GM19463 (cell line): ENCODE data around the gene CPA5.

ENCODE experiments used
- ATAC-seq: cut with Tn5 transposase; IDR thresholded peaks from one replicate; pipeline ENCODE4 v1.9.1; 2021; ENCODE audit warnings: mild to moderate bottlenecking, moderate library complexity; ENCODE audit not compliant: unreplicated experiment

Gene CPA5

GRCh38 chr7:130393841-130394411, 49.3 kb downstream of the CPA5 start:
- no peak for ATAC-seq

GRCh38 chr7:130394421-130395195, 50.0 kb downstream of the CPA5 start:
- ATAC-seq = no peak

DNA sequence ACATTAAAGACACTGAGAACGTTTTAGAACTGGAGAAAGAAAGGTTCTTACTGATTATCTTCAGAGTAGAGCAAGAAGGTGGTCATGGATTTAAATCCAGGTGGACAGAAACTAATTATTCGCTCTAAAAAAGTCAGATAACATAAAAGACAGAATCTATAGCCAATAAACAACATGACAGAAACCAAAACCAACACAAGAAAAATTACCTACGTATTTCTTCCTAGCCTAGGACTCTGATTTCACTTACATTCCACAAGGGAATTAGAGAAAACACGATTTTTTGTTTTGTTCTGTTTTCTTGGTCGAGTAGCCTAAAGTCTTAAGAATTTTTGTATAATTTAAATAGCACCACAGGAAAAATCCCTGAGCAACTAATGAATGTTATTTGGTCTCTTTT, 50.8 kb downstream of the CPA5 start:
- no peak for ATAC-seq

DNA sequence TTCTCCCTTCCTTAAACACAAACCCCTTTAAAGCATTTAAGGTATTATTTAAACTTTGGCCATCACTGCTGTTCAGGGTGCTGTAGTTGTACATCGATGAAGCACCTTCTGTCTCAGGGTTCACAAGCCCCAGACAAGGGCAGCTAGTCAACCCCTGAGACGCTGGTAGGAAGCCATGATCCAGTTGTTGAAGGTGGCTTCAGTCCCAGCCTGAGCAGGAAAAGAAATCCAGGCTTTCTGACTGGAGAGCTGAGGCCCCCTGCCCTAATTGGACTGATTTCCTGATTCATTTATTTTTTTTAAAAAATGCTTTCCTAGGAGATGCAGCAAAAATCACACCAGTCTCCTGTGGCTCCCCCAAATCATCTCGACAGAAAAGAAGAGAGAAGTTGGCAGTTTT, 51.5 kb downstream of the CPA5 start:
- ATAC-seq = no peak

DNA sequence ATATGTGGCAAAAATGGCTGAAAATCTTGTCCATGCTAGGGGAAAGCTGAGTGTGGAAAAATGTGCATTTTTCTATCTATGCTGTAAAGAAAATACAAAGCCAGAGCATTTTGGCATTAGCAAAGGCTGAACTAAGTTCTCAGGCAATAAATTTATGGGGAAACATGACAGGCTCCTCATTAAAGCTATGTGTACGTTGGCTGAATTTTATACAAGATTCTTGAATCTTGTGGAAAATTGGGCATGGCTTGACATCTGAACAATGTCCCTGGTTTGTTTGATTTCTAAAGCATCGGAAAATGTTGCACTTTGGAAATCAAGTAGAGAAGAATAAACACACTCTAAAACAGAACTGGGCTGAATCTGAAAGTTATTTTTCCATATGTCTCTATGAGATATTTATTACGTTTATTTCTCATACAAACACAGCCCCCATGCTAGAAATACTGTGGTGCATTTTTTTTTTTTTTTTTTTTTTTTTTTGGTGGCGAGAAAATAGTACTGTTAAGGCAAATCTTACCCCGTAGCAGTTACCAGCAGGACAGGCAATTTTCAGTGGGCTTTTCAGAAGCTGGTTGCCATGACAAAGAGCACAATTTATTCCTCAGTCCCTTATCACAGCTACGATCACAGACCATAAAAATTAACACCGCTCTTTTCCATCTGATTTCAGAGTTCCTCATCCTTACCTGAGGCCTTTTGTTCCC, 52.6 kb downstream of the CPA5 start:
- no peak for ATAC-seq

- ATAC-seq = no peak
Measured at GRCh38 chr7:130397758-130398073, 53.1 kb downstream of the CPA5 start.

GRCh38 chr7:130398526-130399090, 54.0 kb downstream of the CPA5 start:
- ATAC-seq = no peak

- ATAC-seq = no peak
Measured at GRCh38 chr7:130400120-130400572, 55.5 kb downstream of the CPA5 start.

DNA sequence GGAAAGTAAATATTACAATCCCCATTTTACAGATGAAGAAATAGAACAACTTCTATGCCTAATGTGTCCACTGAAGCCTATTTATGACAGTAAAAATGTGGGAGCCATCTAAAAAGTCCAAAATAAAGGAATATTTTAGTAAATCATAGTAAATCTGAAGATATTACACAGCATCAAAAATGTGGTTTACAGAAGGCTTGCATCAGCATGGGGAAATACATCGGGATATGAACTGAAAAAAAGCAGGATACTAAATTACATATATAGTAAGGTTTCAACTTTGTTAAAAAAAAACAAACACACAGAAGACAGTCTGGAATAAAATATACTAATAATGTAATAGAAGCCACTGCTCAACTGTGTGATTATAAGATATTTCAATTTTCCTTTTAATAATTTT, 56.5 kb downstream of the CPA5 start:
- no peak for ATAC-seq

GRCh38 chr7:130401578-130401977, 57.0 kb downstream of the CPA5 start:
- ATAC-seq = no peak

- no peak for ATAC-seq
Measured at GRCh38 chr7:130405003-130405402, 60.4 kb downstream of the CPA5 start.

- no peak for ATAC-seq
Measured at GRCh38 chr7:130409067-130409711, 64.6 kb downstream of the CPA5 start.

DNA sequence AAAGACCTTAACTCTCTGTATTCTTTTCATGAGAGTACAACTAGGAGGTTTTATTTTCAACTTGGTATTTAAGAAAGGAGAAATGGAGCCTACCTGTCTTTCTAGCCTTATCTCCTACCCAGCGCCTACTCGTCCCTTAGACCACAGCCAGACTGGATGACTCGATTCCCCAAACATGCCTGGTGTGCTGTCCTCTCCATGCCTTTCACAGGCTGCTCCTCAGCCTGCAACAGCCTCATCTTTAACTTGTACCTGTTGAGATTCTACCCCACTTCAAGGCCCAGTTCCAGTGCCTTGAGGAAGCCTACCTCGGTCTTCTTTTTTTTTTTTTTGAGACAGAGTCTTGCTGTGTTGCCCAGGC, 65.1 kb downstream of the CPA5 start:
- ATAC-seq = no peak

DNA sequence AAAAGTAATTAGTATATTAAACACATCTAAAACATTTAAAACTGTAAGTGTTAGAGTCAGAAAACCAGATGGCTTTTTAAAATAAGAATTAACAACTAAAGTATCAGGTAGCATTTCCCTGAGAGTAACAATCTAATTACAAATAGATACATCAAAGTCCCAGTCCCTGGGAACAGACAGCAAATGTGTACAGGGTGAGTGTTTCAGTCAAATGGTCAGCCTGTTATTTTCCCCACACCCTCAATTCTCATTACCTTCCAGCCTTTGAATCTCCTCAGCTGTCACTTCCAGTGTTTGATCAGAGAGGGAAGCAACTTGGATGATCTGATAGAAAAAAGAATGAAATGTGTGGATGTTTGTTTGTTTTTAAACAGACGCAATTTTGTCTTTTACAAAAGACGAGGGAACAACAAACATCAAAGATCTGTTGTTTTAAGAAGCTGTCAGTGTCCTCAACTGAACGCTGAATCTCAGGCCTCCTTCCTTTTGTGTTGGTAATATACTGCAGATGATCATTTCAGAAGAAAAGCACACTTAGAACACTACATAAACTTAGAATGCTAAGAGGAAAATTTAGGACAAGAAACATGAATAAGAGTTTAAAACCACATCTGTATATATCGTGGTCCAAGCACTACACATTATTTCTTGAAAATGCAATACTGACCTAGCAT, 66.4 kb downstream of the CPA5 start:
- no peak for ATAC-seq

- no peak for ATAC-seq
Measured at GRCh38 chr7:130413201-130413600, 68.6 kb downstream of the CPA5 start.

GRCh38 chr7:130415006-130415405, 70.4 kb downstream of the CPA5 start:
- no peak for ATAC-seq

DNA sequence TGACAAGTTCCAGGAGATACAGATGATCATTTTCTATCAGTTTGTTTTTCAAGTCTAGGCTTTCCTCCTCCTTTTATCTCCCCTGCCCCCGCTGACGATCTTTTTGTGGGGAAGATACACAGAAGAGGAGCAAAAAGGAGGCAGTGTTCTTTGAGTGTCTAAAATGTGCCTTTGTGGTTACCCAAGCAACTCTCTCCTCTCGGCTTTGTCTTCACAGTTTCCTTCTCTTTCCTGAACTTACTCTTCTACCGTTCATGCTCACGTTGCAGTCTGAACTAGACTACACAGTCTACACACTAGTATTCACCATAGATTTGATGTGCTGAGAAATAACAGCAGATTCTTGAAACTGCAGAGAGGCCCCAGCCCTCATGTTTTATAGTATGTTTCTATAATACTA, 72.6 kb downstream of the CPA5 start:
- no peak for ATAC-seq

- ATAC-seq = no peak
Measured at GRCh38 chr7:130418306-130418705, 73.7 kb downstream of the CPA5 start.
